Stimulated activated CD8-positive, alpha-beta memory T cell treated with anti-CD3 and anti-CD28 coated beads, Interleukin-15, amount 100 ng/mL, for 1 hour (primary cell): ENCODE results near the gene ADGRL3.

Experiments used
- DNase-seq: peaks from one replicate; pipeline ENCODE4 v3.0.0-alpha.2; 2020; ENCODE audit warnings: low read depth

ADGRL3 gene

DNA sequence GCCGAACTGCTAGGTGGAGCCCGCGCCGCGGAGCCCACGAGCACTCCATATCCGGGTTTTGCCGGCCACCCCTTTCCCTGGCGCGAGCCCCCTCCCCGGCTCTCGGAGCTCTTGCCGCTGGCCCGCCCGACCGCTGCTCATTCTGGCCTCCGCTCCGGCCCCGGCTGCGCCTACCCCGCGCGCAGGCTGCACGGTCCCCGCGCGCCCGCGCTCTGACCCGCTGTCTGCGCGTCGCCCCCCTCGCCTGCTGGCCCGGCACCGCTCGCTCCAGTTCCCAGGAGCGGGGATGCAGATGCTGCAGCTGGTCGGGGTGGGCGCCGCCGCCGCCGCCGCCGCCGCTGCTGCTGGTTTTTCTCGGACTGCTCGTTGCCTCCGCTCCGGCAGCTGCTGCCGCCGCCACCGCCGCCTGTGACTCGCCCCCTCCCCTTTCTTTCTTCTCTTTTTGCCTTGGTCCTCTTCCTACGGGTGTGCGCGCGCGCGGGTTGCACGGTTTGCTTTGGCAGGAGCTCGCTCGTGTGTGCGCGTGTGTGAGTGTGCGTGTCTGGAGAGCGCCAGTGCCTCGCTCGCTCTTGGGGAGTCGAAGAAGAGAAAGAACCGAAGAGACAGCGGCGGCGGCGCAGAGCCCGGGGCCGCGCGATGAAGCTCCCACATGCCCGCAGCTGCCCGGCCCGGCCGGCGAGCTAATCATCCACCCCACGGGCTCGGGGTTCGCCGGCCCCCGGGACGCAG, at the start of gene ADGRL3:
Gene ADGRL3 (plus strand): TSS at position 140 of the 729 bp plus-strand sequence.
- no peak for DNase-seq

DNA sequence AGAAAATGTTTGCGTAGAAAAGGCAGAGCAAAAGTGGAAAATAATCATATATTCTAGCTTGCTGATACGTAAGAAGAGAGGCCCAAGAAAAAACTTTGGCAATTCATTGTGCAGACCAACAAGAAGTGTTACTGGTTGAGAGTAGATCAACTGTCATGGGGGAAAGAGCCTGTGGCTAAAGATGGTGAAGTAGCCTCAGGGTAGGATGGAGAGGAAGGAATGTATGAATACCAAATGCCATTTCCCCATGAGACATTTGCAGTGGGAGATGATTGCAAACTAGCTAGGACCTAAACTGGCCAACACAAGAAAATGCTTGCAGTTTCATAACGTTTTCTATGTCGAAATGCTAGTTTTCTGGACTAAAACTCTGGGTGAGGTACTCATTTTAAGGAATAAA, 47.7 kb upstream of the ADGRL3 start:
- DNase-seq = no peak

DNA sequence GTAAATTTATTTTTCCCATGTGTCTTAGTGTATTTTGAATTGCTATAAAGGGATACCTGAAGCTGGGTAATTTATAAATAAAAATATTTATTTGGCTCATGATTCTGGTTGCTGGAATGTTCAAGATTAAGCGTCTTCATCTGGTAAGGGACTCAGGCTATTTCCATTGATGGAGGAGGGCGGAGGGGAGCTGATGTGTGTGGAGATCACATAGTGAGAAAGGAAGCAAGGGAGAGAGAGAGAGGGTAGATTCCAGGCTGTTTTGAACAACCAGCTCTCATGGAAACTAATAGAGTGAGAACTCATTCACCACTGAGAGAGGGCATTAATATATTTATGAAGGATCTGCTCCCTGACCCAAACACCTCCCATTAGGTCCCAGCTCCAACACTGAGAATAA, 39.6 kb upstream of the ADGRL3 start:
- no peak for DNase-seq

DNA sequence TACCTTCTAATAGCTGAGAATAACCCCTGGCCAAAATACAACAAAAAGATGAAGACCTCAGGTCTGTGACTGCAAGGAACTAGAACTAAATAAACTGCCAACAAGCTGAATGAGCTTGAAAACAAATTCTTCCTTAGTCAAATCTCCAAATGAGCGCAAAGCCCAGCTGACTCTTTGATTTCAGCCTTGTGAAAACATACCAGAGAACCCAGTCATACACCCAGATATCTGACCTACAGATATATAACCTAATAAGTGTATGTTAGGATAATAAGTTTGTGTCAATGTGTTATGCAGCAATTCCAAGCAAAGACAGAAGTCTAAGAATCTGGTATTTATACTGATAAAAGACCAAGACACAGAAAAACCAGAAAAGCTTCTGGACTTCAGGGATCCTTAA, 38.0 kb upstream of the ADGRL3 start:
- no peak for DNase-seq

DNA sequence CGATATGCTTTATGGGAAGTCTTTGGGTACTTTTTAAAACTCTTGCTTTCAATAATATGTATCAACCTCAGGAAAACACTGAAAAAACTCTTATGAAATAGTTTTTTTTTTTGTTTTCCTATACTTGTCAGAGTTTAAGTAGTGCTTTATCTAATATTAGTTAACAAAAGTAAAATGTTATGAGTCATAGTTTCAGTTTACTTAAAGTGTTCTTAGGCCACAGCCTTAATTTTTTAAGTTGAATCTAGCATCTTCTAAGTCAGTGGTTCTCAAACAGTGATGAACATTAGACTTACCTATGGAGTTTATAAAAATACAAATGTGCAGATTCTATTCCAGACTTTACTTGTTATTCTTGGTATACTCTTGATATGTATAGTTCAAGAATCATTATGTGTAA, 26.3 kb upstream of the ADGRL3 start:
- no peak for DNase-seq

DNA sequence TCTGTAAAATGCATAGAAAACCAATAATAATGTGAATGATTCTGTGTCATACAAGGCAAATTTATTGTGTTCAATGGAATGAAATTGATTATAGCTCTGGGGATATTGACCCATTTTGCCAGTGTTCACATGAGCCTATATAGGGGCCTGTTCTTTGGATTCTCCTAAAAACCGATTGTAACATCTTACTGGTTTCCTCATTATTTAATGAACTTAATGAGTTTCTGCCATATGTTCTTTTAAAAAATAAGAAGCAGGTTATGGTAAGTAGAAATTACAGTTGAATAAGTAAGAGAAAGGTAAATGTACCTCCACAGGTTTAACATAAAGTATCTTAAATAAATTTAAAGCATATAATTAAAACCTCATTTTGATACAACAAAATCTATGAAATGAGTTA, 24.6 kb upstream of the ADGRL3 start:
- no peak for DNase-seq

DNA sequence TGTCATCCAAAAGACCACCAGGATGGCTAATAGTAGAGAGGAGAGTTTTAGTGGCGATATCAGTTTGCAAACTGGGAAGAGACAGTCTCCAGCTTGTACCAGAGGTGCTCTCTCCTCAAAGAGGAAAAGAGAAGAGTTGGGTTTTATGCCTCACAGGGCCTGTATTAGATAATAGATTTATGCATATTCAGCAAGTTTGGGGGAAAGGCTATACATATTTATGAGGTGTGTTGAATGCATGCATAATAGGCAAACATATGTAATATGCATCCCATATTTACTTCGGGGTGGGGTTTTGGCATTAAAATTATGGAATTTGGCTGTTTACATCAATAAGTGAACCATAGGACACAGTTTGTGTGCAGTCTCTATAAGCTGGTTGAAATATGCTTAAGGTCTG, 22.8 kb upstream of the ADGRL3 start:
- DNase-seq = no peak

DNA sequence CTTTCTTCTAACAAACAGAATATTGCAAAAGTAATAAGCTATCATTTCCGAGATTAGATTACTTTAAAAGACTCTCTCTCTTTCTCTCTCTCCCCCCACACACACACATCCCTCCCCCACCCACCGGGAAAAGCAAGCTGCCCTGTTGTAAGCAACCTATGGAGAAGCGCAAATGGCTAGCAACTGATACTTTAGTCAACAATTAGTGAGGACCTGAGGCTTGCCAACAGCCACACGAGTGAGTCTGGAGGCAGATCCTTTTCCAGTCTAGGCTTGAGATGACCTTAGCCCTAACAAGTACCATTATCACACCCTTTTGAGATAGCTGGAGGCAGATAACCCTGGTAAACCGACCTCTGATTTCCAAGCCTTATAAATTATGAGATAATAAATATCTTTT, 19.7 kb upstream of the ADGRL3 start:
- DNase-seq = no peak

DNA sequence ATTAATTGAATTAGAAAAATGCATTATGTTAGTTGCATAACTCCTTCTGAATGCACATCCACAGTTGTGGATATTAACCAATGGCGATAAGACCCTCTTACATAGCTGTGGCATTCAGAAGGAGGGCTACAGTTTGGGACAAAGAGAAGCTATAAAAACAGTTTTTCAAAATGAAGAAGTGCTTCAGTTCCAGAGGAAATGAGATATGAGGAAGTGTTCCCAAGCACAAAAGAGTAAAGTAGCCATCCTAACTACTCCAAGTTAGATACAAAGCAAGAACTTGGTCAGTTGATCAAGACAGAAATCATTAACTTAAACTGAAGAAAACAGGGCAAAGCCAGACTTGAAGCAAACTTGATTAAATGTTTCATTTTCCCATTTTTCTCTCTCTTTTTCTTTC, 17.2 kb upstream of the ADGRL3 start:
- no peak for DNase-seq

DNA sequence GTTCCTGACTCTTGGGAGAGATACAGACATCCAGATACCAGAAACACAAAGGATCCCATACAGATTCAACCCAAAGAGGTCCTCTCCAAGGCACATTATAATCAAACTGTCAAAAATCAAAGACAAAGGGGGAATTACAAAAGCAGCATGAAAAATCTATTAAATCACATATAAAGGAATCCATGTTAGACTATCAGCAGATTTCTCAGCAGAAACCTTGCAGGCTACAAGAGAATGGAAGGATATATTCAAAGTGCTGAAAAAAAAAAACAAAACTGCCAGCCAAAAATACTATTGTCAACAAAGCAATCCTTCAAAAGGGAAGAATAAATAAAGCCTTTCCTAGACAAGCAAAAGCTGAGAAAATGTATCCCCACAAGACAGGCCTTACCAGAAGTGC, 14.8 kb upstream of the ADGRL3 start:
- DNase-seq = no peak

DNA sequence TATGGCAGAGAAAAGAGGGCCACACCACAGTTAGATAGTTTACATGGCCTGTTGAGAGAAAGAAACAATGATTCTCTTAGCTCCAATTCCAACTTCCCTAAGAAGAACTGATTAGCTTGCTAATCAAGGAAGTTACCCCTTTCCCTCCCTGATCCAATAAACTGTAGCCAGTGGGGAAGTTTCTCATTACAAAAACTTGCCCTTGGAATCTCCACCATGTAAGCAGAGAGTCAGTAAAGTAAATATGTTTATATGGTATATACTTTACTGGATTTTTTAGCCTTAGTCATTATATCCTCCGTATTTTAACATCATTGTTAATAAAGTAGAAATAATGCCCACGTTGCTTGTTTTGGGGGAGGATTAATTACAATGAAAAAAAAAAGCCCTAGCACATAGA, 7.7 kb upstream of the ADGRL3 start:
- DNase-seq = no peak

DNA sequence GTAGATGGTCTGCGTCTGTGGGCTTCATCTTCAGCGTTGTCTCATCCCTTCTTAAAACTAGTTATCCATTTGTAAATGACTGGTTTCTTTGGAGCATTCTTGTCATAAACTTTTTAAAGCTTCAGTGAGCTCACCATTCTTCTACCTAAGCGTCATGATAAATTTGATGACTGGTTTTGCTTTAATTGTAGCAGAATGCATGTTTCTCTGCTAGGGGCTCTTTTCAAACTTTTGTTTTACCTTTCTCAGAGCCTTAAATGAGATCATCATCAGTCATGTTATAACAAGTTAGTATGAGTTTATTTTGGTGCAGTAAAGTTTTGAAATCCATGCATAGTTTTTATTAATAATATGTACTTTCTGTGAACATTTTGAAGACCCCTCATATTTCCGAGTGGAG, 6.3 kb upstream of the ADGRL3 start:
- no peak for DNase-seq

DNA sequence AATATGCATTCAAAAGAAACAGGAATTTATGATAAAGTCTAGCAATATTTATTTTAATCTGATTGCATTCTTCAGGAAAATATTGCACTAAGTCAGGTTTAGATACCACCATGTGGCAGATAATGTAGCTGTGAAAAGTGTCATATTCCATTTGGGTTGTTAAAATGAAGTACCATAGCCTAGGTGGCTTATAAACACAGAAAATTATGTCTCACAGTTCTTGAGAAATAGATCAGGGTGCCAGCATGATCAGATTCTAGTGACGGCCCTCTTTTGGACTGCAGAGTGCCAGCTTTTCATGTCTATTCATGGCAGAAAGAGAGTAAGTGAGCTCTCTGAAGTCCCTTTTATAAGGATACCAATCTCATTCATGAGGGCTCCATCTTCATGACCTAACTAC, 5.6 kb upstream of the ADGRL3 start:
- DNase-seq = no peak

DNA sequence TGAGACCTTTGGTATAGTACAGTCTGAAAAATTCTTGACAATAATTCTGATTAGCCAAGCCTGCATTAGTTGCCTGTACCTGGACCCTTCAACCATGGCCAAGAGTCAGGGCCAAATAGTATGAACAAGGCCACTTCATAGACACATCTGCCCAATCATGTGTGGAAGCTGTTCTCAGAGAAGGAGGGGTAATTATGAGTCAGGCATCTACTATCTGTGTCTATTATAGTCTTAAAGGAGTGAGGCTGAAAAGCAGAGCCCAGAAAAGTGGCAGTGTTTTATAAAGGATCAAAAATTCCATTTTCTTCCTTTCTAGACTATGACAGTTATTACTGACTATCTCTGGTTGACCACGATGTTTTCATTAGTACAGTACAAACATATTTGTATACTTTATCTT, 5.0 kb upstream of the ADGRL3 start:
- DNase-seq = no peak

DNA sequence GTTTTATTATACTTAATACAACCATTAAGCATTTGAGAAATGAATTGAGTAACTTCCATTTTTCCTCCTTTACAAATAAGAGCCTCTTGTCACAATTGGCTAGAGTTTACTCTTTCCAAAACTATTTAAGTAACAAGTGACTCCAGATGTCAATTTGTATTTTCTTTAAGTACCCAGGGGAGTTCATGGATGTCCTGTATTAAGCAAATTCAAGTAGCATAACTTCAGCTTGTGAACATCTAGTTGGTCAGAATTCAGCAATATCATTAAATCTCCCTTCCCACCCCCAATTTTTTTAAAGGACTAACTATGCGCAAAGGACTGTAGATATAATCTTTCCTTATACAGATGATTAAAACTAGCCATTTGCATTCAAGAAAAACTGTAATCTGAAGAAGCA, 1.4 kb upstream of the ADGRL3 start:
- DNase-seq = no peak

DNA sequence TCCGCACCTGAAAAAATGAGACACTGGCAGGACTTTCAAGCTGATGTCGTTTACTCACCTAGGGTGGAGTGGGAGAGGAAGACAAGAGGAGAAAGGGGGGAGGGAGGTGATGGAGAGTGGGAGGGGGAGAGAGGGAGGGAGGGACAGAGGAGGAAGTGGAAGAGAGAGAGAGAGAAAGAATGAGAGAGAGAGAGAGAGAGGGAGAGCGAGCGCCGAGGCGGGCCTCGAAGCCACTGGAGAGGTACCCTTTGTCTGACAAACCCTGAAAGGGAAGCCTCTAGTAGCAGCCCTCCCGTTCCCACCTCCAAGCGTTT, 296 bp upstream of the ADGRL3 start:
- DNase-seq = no peak

DNA sequence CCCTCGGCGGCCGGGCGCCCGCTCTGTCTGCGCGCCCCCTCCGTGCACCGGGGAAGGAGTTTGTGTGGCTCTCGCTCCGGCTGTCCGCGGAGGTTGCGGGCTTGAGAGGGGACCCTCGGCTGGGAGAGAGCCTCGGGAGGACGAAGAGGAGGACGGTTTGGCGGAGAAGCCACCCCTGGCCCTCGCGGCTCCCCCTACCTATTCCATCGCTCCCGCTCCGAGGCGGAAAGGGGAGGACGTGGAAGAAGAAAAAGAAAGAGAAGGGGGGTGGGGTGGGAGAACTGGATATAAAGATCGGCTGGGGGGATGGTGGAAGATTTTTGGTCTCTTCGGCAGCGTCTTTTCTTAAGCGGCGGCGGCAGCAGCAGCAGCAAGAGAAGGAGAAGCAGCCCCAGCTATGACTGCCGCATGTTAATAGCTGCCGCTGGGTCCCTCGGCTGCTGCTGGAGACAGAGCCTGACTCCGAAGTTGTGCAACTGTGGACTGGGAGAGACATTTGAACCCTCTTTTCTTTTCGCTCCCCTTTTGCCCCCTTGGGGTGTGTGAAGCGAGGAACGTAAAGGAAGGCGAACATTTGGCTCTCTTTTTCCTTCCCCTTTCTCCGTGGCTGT, 895 bp downstream of the ADGRL3 start:
- no peak for DNase-seq

DNA sequence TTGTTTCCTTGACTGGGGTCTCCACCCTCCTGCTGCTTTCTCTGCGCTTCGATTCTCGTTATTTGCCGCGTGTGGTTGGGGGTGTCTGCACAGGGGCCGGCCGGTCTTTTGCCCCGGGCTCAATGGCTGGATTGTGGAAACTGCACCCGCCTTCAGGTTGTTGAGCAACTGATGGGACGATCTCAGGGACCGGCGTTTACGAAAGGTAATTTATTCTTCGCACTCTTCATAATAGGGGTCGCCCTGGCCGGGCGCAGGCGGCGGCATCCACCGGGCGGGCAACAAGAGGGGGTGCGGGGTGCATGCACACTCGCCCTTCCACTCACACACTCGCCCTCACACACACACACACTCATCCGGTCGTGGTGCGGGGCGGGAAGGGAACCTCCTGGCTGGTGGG, 1.4 kb downstream of the ADGRL3 start:
- no peak for DNase-seq

DNA sequence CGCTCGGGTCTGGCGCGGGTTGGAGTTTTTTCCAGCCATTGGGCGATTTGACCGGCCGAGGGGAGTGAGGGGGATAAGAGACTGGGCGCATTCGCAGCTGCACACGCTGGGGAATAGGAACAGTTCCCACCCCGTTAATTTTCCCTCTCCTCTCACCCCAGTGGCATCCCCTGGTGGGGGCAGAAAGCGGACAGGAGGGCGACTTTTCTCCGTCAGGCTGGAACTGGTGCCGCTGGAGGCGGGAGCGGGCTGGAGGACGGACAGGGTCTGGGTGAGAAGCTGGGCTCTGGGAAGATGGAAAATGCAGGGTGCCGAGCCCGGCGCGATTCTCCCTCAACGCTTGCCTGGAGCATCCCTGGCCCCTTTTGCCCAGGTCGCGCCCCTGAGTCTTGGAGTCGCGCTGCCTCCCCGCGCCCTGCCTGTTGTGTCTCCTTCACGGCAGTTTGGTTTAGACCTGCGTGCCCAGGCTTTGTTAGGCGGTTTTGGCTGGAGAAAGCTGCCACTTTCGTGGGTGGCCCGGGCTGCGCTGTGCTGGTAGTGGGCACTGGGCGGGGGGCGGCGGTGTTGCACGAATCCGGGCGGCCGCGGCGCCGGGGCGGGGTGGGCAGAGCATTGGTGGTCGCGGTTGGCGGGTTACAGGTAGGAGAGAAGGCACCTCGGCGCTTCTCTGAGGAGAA, 2.0 kb downstream of the ADGRL3 start:
- DNase-seq = no peak

DNA sequence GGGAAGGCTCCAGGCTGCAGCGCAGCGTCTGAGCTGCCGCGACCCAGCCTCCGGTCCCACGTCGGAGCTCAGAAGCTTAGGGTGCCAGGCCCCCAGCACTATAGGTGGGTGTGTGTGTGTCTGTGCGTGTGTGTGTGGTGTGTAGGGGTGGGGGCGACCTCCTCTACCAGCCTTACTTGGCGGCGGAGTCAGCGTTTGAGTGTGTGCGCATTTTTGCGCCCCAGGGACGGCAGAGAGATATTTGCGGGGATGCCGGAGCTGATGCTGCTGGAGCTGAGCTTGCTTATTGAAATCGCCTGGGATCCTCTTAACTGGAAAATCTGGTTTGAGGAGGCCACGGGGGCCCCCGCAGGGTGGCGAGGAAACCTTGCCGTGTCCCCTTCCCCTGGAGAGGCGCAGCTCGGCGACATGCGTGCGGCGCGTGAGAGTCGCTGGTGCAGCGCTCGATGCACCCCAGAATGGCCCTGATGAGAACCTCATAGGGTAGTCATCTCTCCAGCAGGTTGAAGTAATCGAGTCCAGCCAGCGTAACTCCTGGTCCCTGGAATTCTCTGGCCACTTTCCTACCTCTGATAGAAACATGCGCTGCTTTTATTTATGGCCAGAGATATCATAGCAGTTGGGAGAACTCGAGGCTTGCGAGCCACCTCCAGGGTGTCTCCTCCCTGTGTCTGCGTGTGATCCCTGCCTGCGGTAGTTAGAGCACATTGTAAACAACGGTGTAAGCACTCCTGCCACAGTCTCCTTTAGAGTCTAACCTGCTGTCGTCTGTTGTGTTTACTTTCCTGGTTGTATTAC, 2.7 kb downstream of the ADGRL3 start:
- no peak for DNase-seq

DNA sequence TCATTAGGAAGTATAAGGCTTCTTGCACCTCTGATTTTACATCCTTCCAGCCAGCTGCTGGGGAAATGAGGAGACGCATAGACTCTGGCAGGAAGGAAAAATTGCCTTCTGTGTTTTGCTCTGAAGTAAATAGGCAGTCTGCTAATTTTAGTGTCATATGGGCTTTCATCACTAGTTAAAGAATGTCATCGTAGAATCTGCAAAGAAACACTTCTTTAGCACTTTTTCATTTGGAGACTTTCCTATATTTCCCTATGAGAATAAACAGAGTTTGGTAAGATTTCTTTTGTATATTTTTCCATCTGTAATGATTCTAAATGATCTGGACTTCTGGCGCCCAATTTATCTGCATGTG, 3.3 kb downstream of the ADGRL3 start:
- no peak for DNase-seq

DNA sequence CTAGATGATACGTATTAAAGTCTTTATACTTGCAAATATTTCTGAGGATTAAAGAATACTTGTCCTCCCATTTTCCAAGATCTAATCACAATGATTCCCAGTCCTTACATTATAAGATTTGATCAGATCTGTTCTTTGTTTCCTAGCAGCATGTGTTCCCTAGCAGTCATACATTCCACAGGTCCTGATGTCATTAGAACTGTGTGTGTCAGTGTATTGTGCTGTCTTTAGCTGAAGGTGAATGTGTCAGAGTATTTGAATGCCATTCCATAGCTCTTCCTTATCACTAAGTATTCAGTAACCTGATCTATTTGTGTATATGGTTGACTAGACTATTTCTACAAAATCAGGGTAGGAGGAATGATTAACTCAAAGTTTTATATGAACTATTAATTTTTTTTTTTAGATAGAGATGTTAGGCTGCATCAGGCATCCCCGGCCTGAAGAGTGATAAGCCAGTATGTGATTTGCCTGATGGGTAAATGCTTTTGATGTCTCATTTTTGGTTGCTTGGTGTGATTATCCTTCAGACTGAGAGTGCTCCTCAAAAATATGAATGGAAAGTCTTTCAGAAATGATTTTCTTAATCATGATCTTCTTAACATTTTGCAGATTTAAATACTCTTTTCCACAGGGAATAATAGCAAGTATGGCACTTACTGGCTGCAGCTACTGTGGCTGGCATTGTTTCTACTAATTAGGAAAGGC, 4.4 kb downstream of the ADGRL3 start:
- no peak for DNase-seq
